H1 (cell line): ENCODE results near the gene CYP1B1. TPM values are rescaled to one million over a fixed set of nuclear protein-coding genes. Genes with fewer than 3 reads are reported as not detected.
A peak's percentile ranks its signal among the peaks of the same experiment; 100 is the strongest.

Source experiments
- CTCF ChIA-PET: fragments of 300-600 bp; sonication (Branson Sonifier 250); formaldehyde crosslinking; loops from one replicate; lab custom pipeline; 2021; ENCODE audit not compliant: partially characterized antibody; lab: Charles Lee
- POLR2A ChIA-PET: fragments of 300-600 bp; sonication (Branson Sonifier 250); formaldehyde crosslinking; loops from one replicate; lab custom pipeline; 2021; ENCODE audit warnings: inconsistent platforms; ENCODE audit not compliant: partially characterized antibody; lab: Charles Lee
- DNase-seq, 2 experiments: peaks; one replicate each; pipeline versions ENCODE4 v3.0.0 to v3.0.0-alpha.2; 2010 to 2022; ENCODE audit warnings: low spot score in 2 of 2, low read depth in 1 of 2, mixed read lengths in 1 of 2
- FAIRE-seq: peaks from 2 replicates; lab custom pipeline; 2011; peaks lifted over from hg19 to GRCh38; lab: Jason Lieb, UNC
- H2AFZ ChIP-seq: 2 replicates; pipeline ENCODE4 v1.8.1; 2012; ENCODE audit warnings: low read length, inconsistent platforms
- H2AK5ac ChIP-seq: 2 replicates; pipeline ENCODE4 v1.6.1; 2013; ENCODE audit warnings: low read depth, low read length
- H2BK120ac ChIP-seq: replicated peaks from 2 replicates; pipeline ENCODE3; 2013; ENCODE audit warnings: low read depth, low read length, inconsistent platforms
- H2BK12ac ChIP-seq: 2 replicates; pipeline ENCODE4 v1.6.1; 2013; ENCODE audit warnings: low read depth, low read length
- H2BK15ac ChIP-seq: 2 replicates; pipeline ENCODE4 v1.6.1; 2013; ENCODE audit warnings: low read length
- H2BK20ac ChIP-seq: 2 replicates; pipeline ENCODE4 v1.6.1; 2013; ENCODE audit warnings: low read length
- H2BK5ac ChIP-seq: 2 replicates; pipeline ENCODE4 v1.6.1; 2013; ENCODE audit warnings: low read depth, low read length
- H3K14ac ChIP-seq: 2 replicates; pipeline ENCODE4 v1.6.1; 2013; ENCODE audit warnings: inconsistent platforms; ENCODE audit not compliant: insufficient read length
- H3K18ac ChIP-seq: 2 replicates; pipeline ENCODE4 v1.6.1; 2013; ENCODE audit warnings: low read length; ENCODE audit errors: extremely low read depth
- H3K23ac ChIP-seq: 2 replicates; pipeline ENCODE4 v1.6.1; 2013; ENCODE audit warnings: inconsistent platforms; ENCODE audit not compliant: insufficient read length
- H3K23me2 ChIP-seq: 2 replicates; pipeline ENCODE4 v1.6.1; 2013; ENCODE audit warnings: low read depth, low read length
- H3K27ac ChIP-seq: 2 replicates; pipeline ENCODE4 v1.6.1; 2011; ENCODE audit warnings: low read depth, low read length, inconsistent platforms
- H3K27me3 ChIP-seq, 4 experiments: replicated peaks in 1 of 4; 1 replicate in 1 of 4; 2 replicates in 3 of 4; pipeline versions ENCODE4 v1.6.1 to v1.8.1; 2011 to 2013; ENCODE audit warnings: low read length in 3 of 4, mild to moderate bottlenecking in 3 of 4, inconsistent platforms in 2 of 4, mixed read lengths in 2 of 4, moderate library complexity in 1 of 4; ENCODE audit not compliant: control insufficient read depth in 3 of 4, insufficient read depth in 3 of 4; ENCODE audit errors: extremely low read depth in 1 of 4
- H3K36me3 ChIP-seq, 4 experiments: 2 replicates each; pipeline versions ENCODE4 v1.6.1 to v1.8.1; 2011 to 2013; ENCODE audit warnings: mild to moderate bottlenecking in 4 of 4, low read length in 3 of 4, moderate library complexity in 2 of 4, control low read depth in 1 of 4, inconsistent platforms in 1 of 4; ENCODE audit not compliant: insufficient read depth in 4 of 4, control insufficient read depth in 2 of 4
- H3K4ac ChIP-seq: replicated peaks from 2 replicates; pipeline ENCODE3; 2013; ENCODE audit warnings: low read length, low read depth, mixed read lengths, inconsistent platforms; ENCODE audit not compliant: insufficient read length
- H3K4me1 ChIP-seq, 4 experiments: replicated peaks in 1 of 4; 1 replicate in 1 of 4; 2 replicates in 3 of 4; pipeline versions ENCODE4 v1.6.1 to v1.8.1; 2011 to 2013; ENCODE audit warnings: low read length in 3 of 4, inconsistent platforms in 2 of 4, mixed read lengths in 1 of 4; ENCODE audit not compliant: insufficient read depth in 4 of 4, control insufficient read depth in 3 of 4
- H3K4me2 ChIP-seq, 2 experiments: 2 replicates each; pipeline versions ENCODE4 v1.6.1 to v1.8.1; 2011 to 2013; ENCODE audit warnings: low read depth in 2 of 2, low read length in 2 of 2, control low read depth in 1 of 2, inconsistent platforms in 1 of 2, mild to moderate bottlenecking in 1 of 2; ENCODE audit not compliant: insufficient read depth in 1 of 2
- H3K4me3 ChIP-seq, 4 experiments: fragments of 200-600, 300-600 bp in 1 of 4; sonication (generic), shearing (Covaris generic), sonication (Bioruptor Twin) in 1 of 4; 2 replicates each; pipeline versions ENCODE4 v1.5.1 to v1.8.1; 2011 to 2016; ENCODE audit warnings: low read length in 4 of 4, low read depth in 3 of 4, control low read depth in 2 of 4, inconsistent platforms in 2 of 4, mild to moderate bottlenecking in 2 of 4, mixed read lengths in 1 of 4, moderate library complexity in 1 of 4; ENCODE audit not compliant: insufficient read depth in 2 of 4; ENCODE audit errors: extremely low read depth in 1 of 4
- H3K56ac ChIP-seq: replicated peaks from 2 replicates; pipeline ENCODE3; 2013; ENCODE audit warnings: low read depth, mild to moderate bottlenecking, mixed read lengths, low read length, inconsistent platforms; ENCODE audit not compliant: insufficient read length
- H3K79me1 ChIP-seq: 2 replicates; pipeline ENCODE4 v1.6.1; 2013; ENCODE audit warnings: low read depth, low read length, control low read depth
- H3K79me2 ChIP-seq, 2 experiments: 2 replicates each; pipeline versions ENCODE4 v1.6.1 to v1.8.1; 2012 to 2013; ENCODE audit warnings: low read length in 2 of 2, mild to moderate bottlenecking in 2 of 2, inconsistent platforms in 1 of 2; ENCODE audit not compliant: insufficient read depth in 2 of 2, control insufficient read depth in 1 of 2
- H3K9ac ChIP-seq, 4 experiments: replicated peaks in 1 of 4; 1 replicate in 1 of 4; 2 replicates in 3 of 4; pipeline versions ENCODE4 v1.6.1 to v1.8.1; 2011 to 2013; ENCODE audit warnings: low read depth in 3 of 4, low read length in 3 of 4, control low read depth in 2 of 4, mild to moderate bottlenecking in 2 of 4, moderate library complexity in 2 of 4, inconsistent platforms in 1 of 4; ENCODE audit errors: extremely low read depth in 1 of 4
- H3K9me3 ChIP-seq, 2 experiments: 2 replicates each; pipeline versions ENCODE4 v1.6.1 to v1.8.1; 2012 to 2013; ENCODE audit warnings: mild to moderate bottlenecking in 2 of 2, moderate library complexity in 2 of 2, control low read depth in 1 of 2, inconsistent platforms in 1 of 2, low read depth in 1 of 2, low read length in 1 of 2, mixed read lengths in 1 of 2; ENCODE audit not compliant: insufficient read depth in 2 of 2
- H4K20me1 ChIP-seq, 2 experiments: replicated peaks in 1 of 2; 2 replicates each; pipeline versions ENCODE3 to v1.8.1; 2011 to 2013; ENCODE audit warnings: inconsistent platforms in 2 of 2, low read length in 2 of 2, mild to moderate bottlenecking in 1 of 2; ENCODE audit not compliant: insufficient read depth in 2 of 2, control insufficient read depth in 1 of 2
- H4K5ac ChIP-seq: 2 replicates; pipeline ENCODE4 v1.6.1; 2013; ENCODE audit warnings: low read length, low read depth, mixed read lengths, inconsistent platforms; ENCODE audit not compliant: insufficient read length
- H4K8ac ChIP-seq: 2 replicates; pipeline ENCODE4 v1.8.0; 2013; ENCODE audit warnings: mild to moderate bottlenecking, moderate library complexity, low read length, inconsistent platforms; ENCODE audit not compliant: insufficient read depth; ENCODE audit errors: extremely low read depth
- H4K91ac ChIP-seq: replicated peaks from 2 replicates; pipeline ENCODE3; 2013; ENCODE audit warnings: low read length, mixed read lengths, inconsistent platforms; ENCODE audit not compliant: insufficient read length
- E2F6 ChIP-seq: IDR thresholded peaks from 2 replicates; pipeline ENCODE4 v1.6.1; 2012; ENCODE audit warnings: inconsistent platforms
- FOSL1 ChIP-seq: IDR thresholded peaks from 2 replicates; pipeline ENCODE4 v1.6.1; 2011; ENCODE audit warnings: mild to moderate bottlenecking, low read depth, low read length, moderate library complexity; ENCODE audit not compliant: insufficient read depth
- POU5F1 ChIP-seq: IDR thresholded peaks from 2 replicates; pipeline ENCODE4 v1.6.1; 2011; ENCODE audit warnings: low read depth, mild to moderate bottlenecking, low read length, moderate library complexity
- SP2 ChIP-seq: IDR thresholded peaks from 2 replicates; pipeline ENCODE4 v1.6.1; 2012; ENCODE audit warnings: mild to moderate bottlenecking, low read length, inconsistent platforms
- WGBS, 2 experiments: shearing (Covaris generic) in 1 of 2; methylation state at CpG; one replicate each; pipeline versions ENCODE4 v1.1.6 to v1.1.7; 2013 to 2015; ENCODE audit warnings: low lambda C conversion rate in 2 of 2, mixed read lengths in 2 of 2, inconsistent platforms in 1 of 2, low coverage in 1 of 2, missing lambda C conversion rate in 1 of 2; ENCODE audit not compliant: insufficient replicate concordance in 2 of 2, insufficient coverage in 1 of 2, insufficient read length in 1 of 2; ENCODE audit errors: extremely low coverage in 1 of 2, missing lambda C conversion rate in 1 of 2; 5-methylcytosine and 5-hydroxymethylcytosine counted together
- polyA plus RNA-seq, 7 experiments: library from polyadenylated mRNA; depleted of rRNA in 3 of 7; stranded (reverse) in 5 of 7; unstranded in 2 of 7; fragments of >200 nt in 5 of 7; fragments of 200-250 nt in 2 of 7; gene quantifications; 1 replicate in 5 of 7; 2 replicates in 1 of 7; 4 replicates in 1 of 7; pipeline versions ENCODE4 v1.2.1 to v1.2.3, GENCODE V29; 2011 to 2013; ENCODE audit warnings: missing spikeins in 2 of 7, mixed read lengths in 2 of 7
- total RNA-seq: library from RNA; stranded (reverse); fragmentation: NEBNext Ultra II Directional; extraction: Animal tissue kit (Norgen Biotek cat#: 25700); gene quantifications from 2 replicates; pipeline ENCODE4 v1.2.1, GENCODE V29; 2021

Gene CYP1B1
- total and polyA plus RNA-seq, 2 of the 8 experiments (the other 6 are each of a cell fraction or from before 2014, with no cell fraction given) = 1.3 to 5.7 TPM

GRCh38 chr2:38026846-38027245 lies 49.1 kb downstream of the CYP1B1 start:
- no peak for FAIRE-seq
- H3K9ac ChIP-seq = no peak overlapping the region
- no peak overlapping the region for H3K4ac ChIP-seq
- CTCF ChIA-PET = interaction anchor here (1.2 kb wide), 1 partner anchor 49 kb away, joined by 3 read pairs; the partner anchor contains the start of gene CYP1B1
- no peak overlapping the region for H4K8ac ChIP-seq
- H4K91ac ChIP-seq = no peak overlapping the region
- H3K36me3 ChIP-seq = no peaks in the 10 kb centered on the region
- H3K79me2 ChIP-seq = no peaks in the 10 kb centered on the region
- no peak overlapping the region for H2BK120ac ChIP-seq
- H3K23me2 ChIP-seq = no peaks in the 10 kb centered on the region
- H3K56ac ChIP-seq = no peak overlapping the region
- H4K20me1 ChIP-seq = no peaks in the 10 kb centered on the region
- POLR2A ChIA-PET = no interaction called here
- no peak overlapping the region for H3K18ac ChIP-seq
- H3K79me1 ChIP-seq = no peaks in the 10 kb centered on the region
- no peak for DNase-seq
- H4K5ac ChIP-seq = no peak overlapping the region
- no peak overlapping the region for H3K4me2 ChIP-seq
- WGBS, 2 experiments = 90% methylated on average over 2 of the region's 2 CpGs; no CpG with 5 or more reads in 1 of the 2 experiments
- H3K23ac ChIP-seq = no peak overlapping the region
- H3K4me3 ChIP-seq = no peak overlapping the region
- H2BK5ac ChIP-seq = no peak overlapping the region
- peaks cover 0 to 3% (median 0%) of the 10 kb centered on the region in 4 experiments; a peak in 2 of 7 replicates for H3K4me1 ChIP-seq
- H3K27me3 ChIP-seq = no peaks in the 10 kb centered on the region
- H2AFZ ChIP-seq = peak overlapping the region; percentile 85; the same call in 1 of the 2 replicates
- no peak overlapping the region for H3K14ac ChIP-seq
- no peak overlapping the region for H2BK12ac ChIP-seq
- no peak overlapping the region for H2BK20ac ChIP-seq
- no peak for TF ChIP-seq FOSL1
- TF ChIP-seq POU5F1 = no peak
- TF ChIP-seq SP2 = no peak
- TF ChIP-seq E2F6 = no peak
- H3K27ac ChIP-seq = no peak overlapping the region
- H3K9me3 ChIP-seq = no peaks in the 10 kb centered on the region
- no peak overlapping the region for H2AK5ac ChIP-seq
- no peak overlapping the region for H2BK15ac ChIP-seq
